ENCODE data around the gene SUSD6. TPM values are rescaled to one million over a fixed set of nuclear protein-coding genes. Genes with fewer than 3 reads are reported as not detected.
"Not testable (repeated sequence)": the region's sequence is repeated elsewhere in the genome, so short reads cannot be mapped to it uniquely, and the experiment has no call there.

The SUSD6 gene
- total and polyA plus RNA-seq, 8 donors = 8.9 to 41.9 (median 20.3) TPM

DNA sequence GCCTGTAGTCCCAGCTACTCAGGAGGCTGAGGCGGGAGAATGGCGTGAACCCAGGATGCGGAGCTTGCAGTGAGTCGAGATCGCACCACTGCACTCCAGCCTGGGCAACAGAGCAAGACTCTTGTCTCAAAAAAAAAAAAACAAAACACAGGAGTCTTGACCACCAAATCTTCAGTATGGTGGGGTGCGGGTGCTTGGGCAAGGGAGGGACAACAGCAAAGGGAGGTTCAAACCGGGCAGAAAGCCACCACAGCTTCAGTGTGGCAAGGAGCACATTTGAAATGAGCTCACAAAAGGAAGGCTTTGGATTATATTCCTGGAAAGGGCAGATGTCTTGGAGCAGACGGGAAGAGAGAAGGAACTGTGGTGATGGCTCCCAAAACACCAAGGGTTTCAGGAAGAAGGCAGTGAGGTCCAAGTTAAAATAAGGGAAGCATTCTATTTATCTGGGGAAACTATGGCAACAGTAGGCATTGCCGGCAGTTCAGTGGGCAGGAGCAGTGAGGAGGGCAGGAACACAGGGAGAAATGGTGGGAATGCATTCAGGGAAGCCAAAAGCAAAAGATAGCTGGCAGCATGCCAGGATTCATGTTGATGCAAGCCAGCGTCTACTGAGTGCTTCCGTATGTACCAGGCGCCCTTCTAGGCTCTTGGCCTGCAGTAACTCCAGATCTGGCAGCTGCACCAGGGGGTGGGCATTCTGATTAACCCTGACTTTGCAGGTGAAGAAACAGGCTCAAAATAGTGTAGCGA lies 104.5 kb downstream of the SUSD6 start:
- TF ChIP-seq, protein P1, sequence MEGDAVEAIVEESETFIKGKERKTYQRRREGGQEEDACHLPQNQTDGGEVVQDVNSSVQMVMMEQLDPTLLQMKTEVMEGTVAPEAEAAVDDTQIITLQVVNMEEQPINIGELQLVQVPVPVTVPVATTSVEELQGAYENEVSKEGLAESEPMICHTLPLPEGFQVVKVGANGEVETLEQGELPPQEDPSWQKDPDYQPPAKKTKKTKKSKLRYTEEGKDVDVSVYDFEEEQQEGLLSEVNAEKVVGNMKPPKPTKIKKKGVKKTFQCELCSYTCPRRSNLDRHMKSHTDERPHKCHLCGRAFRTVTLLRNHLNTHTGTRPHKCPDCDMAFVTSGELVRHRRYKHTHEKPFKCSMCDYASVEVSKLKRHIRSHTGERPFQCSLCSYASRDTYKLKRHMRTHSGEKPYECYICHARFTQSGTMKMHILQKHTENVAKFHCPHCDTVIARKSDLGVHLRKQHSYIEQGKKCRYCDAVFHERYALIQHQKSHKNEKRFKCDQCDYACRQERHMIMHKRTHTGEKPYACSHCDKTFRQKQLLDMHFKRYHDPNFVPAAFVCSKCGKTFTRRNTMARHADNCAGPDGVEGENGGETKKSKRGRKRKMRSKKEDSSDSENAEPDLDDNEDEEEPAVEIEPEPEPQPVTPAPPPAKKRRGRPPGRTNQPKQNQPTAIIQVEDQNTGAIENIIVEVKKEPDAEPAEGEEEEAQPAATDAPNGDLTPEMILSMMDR (IDR thresholded peaks at IDR 0.05) = no peak
- no peaks in the 10 kb centered on the region for H3K36me3 ChIP-seq
- DNase-seq (peak in 3 of 6 donors; percentile 28 to 58 (median 48)), ATAC-seq (peak in 3 of 4 donors; percentile 5 to 29 (median 28)), FAIRE-seq (no peak)
- H3K4me3 ChIP-seq = no peak overlapping the region
- 67 to 69% methylated on average over 13 of the region's 13 CpGs for WGBS, 2 donors
- intact Hi-C loops (cut with DNase I) = loop anchor here in 1 of 3 donors (10.0 kb wide), 1 partner anchor 51 kb away; no protein-coding TSS in a partner anchor
- peak overlapping the region in 2 of 4 donors; percentile 22 to 28 for H3K27ac ChIP-seq
- H3K4me1 ChIP-seq = peaks cover 24 to 43% (median 24%) of the 10 kb centered on the region in 3 donors
- H3K27me3 ChIP-seq = no peaks in the 10 kb centered on the region
- no peaks in the 10 kb centered on the region for H3K9me3 ChIP-seq

DNA sequence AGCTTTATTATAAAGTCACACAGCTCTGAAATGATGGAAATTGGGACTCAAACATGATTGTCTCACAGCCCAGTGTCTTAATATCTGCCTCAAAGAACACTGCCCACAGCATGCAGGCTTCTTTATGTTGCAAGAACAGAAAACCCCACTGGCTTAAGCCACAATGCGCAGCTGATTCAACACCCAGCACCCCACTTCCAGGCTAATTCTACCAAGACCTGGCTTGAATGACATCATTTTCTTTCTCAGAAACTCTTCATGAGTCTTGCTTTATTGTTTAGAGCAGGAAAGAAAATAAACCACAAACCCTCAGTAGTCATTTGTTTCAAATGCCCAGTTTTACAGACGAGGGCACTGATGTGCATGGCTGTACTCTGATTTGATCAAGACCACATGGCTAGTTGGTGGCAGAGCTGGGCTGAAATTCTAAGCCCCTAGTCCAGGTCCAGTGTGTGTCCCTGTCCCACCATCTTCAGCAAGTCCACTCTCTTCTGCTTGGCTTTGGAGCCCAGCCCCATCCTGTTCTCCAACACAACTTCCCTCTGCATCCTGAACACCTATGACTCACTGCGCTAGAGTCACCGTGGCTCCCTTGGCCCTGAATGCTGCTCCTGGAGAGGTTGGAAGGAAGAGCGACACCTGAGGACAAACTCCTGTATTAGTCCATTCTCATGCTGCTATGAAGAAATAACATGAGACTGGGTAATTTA lies 105.2 kb downstream of the SUSD6 start:
- no peaks in the 10 kb centered on the region for H3K9me3 ChIP-seq
- no peak for FAIRE-seq
- TF ChIP-seq, protein P1 (IDR thresholded peaks at IDR 0.05) = no peak
- H3K36me3 ChIP-seq = no peaks in the 10 kb centered on the region
- peak in 2 of 4 donors; percentile 4 to 8 for ATAC-seq
- WGBS, 2 donors = 85 to 86% methylated on average over 5 of the region's 5 CpGs
- peak overlapping the region in 2 of 4 donors; percentile 22 to 28 for H3K27ac ChIP-seq
- intact Hi-C loops (cut with DNase I) = loop anchor here in 1 of 3 donors (10.0 kb wide), 1 partner anchor 52 kb away; no protein-coding TSS in a partner anchor
- peaks cover 22 to 36% (median 24%) of the 10 kb centered on the region in 3 donors for H3K4me1 ChIP-seq
- DNase-seq = no peak
- H3K27me3 ChIP-seq = no peaks in the 10 kb centered on the region
- H3K4me3 ChIP-seq = no peak overlapping the region

DNA sequence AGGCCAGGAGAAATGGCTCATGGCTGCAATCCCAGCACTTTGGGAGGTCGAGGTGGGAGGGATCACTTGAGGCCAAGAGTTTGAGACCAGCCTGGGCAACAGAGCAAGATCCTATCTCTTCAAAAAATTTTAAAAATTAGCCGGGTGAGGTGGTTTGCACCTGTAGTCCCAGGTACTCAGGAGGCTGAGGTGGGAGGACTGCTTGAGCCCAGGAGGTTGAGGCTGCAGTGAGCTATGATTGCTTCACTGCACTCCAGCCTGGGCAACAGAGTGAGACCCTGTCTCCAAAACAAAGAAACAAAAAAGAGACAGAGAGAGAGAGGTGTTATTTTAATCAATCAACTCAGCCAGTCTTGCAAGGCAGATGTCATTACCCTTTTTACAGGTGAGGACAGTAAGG lies 107.2 kb downstream of the SUSD6 start:
- WGBS, 2 donors = 78 to 83% methylated on average over 2 of the region's 2 CpGs
- ATAC-seq, H3K9me3 ChIP-seq, H3K4me3 ChIP-seq, DNase-seq, H3K36me3 ChIP-seq, H3K27ac ChIP-seq, H3K27me3 ChIP-seq, FAIRE-seq: not testable (repeated sequence)
- H3K4me1 ChIP-seq = peaks cover 5 to 16% (median 8%) of the 10 kb centered on the region in 3 donors
- intact Hi-C loops (cut with DNase I) = loop anchor here in 1 of 3 donors (10.0 kb wide), 1 partner anchor 54 kb away; no protein-coding TSS in a partner anchor

DNA sequence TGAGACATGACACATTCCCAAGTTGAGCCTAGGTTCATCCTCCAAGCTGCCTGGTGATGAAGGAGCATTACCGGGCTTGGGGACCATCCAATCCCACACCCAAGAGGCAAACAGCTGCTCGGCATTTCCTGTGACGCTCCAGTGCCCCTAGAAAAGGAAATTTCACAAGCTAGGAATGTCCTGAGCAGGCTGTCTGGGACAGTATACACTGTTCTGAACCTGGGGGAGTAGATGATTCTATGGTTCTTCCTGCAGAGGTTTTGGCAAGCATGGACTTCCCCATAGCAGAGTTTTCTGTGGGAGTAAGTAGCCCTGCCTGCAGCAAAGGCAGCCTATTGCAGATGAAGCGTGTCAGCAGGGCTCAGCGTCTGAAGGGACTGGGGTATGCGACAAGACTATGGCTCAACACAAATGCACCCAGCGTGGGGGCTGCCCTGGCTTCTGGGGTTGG lies 108.1 kb downstream of the SUSD6 start:
- DNase-seq (no peak), FAIRE-seq (no peak), ATAC-seq (peak in 3 of 4 donors; percentile 28 to 79 (median 60))
- Histone ChIP-seq H3K27ac (peak overlapping the region in 1 of 4 donors; percentile 3), H3K36me3 (no peaks in the 10 kb centered on the region), H3K4me1 (peaks cover 0 to 10% (median 0%) of the 10 kb centered on the region in 3 donors), H3K4me3 (no peak overlapping the region), H3K9me3 (no peaks in the 10 kb centered on the region), H3K27me3 (no peaks in the 10 kb centered on the region)
- TF ChIP-seq, protein P1 (IDR thresholded peaks at IDR 0.05) = no peak
- WGBS, 2 donors = 76 to 77% methylated on average over 7 of the region's 7 CpGs
- intact Hi-C loops (cut with DNase I) = loop anchor here in 1 of 3 donors (10.0 kb wide), 1 partner anchor 55 kb away; no protein-coding TSS in a partner anchor

DNA sequence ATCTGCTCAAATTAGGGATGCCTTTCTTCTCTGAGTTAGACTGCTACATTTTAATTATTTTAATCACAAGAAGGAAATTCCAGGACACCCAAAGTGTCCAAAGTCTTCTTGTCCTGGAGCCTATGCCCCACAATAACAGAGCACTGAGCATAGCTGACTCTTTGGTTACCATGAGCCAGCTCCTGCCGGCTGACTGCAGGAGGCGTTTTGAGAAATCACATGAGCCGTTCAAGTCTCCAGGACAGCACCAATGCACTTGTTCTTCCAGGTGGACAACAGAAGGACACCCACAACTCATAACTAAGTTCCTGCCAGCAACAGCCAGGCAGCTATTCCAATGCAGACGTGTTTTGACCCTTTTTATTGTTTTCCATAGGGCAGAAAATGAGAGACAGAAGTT lies 109.5 kb downstream of the SUSD6 start:
- Histone ChIP-seq H3K27ac (no peak overlapping the region), H3K9me3 (no peaks in the 10 kb centered on the region), H3K27me3 (no peaks in the 10 kb centered on the region), H3K4me1 (peaks cover 0 to 8% (median 0%) of the 10 kb centered on the region in 3 donors), H3K4me3 (no peak overlapping the region), H3K36me3 (no peaks in the 10 kb centered on the region)
- ATAC-seq (no peak), FAIRE-seq (no peak), DNase-seq (no peak)
- intact Hi-C loops (cut with DNase I) = loop anchor here in 1 of 3 donors (10.0 kb wide), 1 partner anchor 116 kb away; no protein-coding TSS in a partner anchor
- 67 to 73% methylated on average over 4 of the region's 4 CpGs for WGBS, 2 donors
- TF ChIP-seq, protein P1 (IDR thresholded peaks at IDR 0.05) = no peak
